ENCODE measurements around the gene NFKB2. TPM values are rescaled to one million over a fixed set of nuclear protein-coding genes. Genes with fewer than 3 reads are reported as not detected.

Gene NFKB2
- total and polyA plus RNA-seq, 12 donors, result 9.9 to 40.0 (median 16.2) TPM

DNA sequence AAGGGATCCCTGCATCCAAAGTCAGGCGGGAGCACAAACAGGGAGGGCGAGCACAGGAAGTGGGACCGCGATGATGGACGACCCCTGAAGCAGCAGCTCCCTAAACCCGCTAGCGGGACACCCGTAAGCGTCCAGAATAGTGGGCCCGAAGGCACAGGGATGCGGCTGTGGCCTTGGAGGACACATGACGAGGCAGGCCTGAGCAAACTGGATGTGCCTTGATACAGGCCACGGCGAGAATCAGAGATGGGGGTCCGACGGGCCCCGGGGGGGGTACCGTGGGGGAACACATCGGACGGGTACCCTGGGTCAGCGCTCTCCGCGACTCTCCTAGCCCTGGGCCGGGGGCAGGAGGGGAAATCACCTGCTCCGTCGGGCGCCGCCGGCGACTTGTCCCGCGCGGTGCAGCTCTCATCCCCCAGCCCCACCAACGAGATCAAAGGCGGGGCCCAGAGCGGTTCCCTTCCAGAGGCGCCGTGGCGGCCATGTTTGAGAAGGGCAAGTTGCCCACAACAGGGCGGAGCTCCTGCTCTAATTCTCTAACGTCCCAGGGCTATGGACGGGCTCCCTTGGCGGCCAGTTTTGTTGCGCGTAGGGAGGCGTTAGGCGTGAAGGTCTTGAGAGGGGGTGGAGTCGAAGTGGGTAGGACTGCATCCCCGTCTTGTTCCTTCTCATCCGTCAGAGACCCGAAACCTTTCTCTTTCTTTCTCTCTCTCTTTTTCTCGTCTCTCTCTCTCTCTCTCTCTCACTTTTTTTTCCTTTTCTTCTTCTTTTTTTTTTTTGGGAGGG, 36.9 kb downstream of the NFKB2 start, which contains the start of gene CUEDC2:
Gene CUEDC2 (minus strand): TSS at position 413 of the 789 bp plus-strand sequence. CDS start 7,386 bp downstream, outside the sequence.
- DNase-seq (peak; percentile 97 to 98), ATAC-seq (peak; percentile 96 to 98 (median 98))
- intact Hi-C loops (cut with DNase I), result loop anchor here in 2 of 10 donors (2.0 to 5.0 kb wide), 2 partner anchors 70 kb away; partner anchors contain the start of genes ACTR1A (in 2 of the 2) and SUFU (in 2 of the 2)
- no peak for TF ChIP-seq CTCF (IDR thresholded peaks at IDR 0.05)
- peak within 1 kb of the TSS; percentile 82 to 99 (median 94) for H3K4me3 ChIP-seq
- H3K9me3 ChIP-seq, result no peaks in the 10 kb centered on the region
- H3K27ac ChIP-seq, result peak within 1 kb of the TSS; percentile 60 to 94 (median 90)
- H3K27me3 ChIP-seq, result peaks cover 0 to 15% (median 5%) of the 10 kb centered on the region in 7 donors
- peaks cover 0 to 3% (median 0%) of the 10 kb centered on the region in 9 donors for H3K36me3 ChIP-seq
- H3K4me1 ChIP-seq, result peaks cover 4 to 52% (median 12%) of the 10 kb centered on the region in 9 donors
- WGBS, 2 donors, result 0 to 1% methylated on average over 52 of the region's 52 CpGs

DNA sequence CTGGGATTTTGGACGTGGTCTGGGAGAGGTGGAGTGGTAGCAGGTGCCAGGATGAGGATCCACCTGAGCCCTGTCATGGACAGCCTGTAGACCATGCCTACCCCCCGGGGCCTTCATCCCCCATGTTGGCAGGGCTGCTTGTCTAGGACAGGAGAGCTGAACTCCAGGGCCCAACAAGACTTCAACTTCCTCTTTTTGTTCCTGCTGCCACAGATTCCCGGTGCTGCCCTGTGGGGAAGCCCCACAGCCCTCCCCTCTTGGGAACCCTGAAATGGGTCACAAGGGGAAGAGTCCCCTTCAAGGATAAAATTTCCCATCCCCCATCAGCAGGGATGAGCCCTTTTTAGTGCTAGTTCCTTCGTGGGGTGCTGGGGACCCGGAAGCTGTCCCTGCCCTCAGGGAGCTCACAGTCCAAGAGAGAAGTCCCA, 38.1 kb downstream of the NFKB2 start:
- no peaks in the 10 kb centered on the region for H3K9me3 ChIP-seq
- H3K27me3 ChIP-seq, result peaks cover 0 to 18% (median 5%) of the 10 kb centered on the region in 7 donors
- peak overlapping the region in 1 of 10 donors; percentile 90 for H3K27ac ChIP-seq
- peaks cover 4 to 58% (median 12%) of the 10 kb centered on the region in 9 donors for H3K4me1 ChIP-seq
- ATAC-seq (peak in 1 of 8 donors; percentile 5), DNase-seq (no peak)
- intact Hi-C loops (cut with DNase I), result loop anchor here in 2 of 10 donors (2.0 to 5.0 kb wide), 2 partner anchors 69 kb away; partner anchors contain the start of genes ACTR1A (in 2 of the 2) and SUFU (in 2 of the 2)
- no peak for TF ChIP-seq CTCF (IDR thresholded peaks at IDR 0.05)
- H3K36me3 ChIP-seq, result peaks cover 0 to 3% (median 0%) of the 10 kb centered on the region in 9 donors
- 57 to 65% methylated on average over 5 of the region's 5 CpGs for WGBS, 2 donors
- no peak overlapping the region for H3K4me3 ChIP-seq

- H3K27me3 ChIP-seq, result peaks cover 0 to 18% (median 5%) of the 10 kb centered on the region in 7 donors
Measured at GRCh38 chr10:102434394-102435132, 39.1 kb downstream of the NFKB2 start.

More at GRCh38 chr10:102434394-102435132, 39.1 kb downstream of the NFKB2 start:
- intact Hi-C loops (cut with DNase I), result loop anchor here in 1 of 10 donors (5.0 kb wide), 1 partner anchor 68 kb away; the partner anchor contains the start of genes ACTR1A and SUFU
- no peak for TF ChIP-seq CTCF (IDR thresholded peaks at IDR 0.05)
- H3K4me3 ChIP-seq, result peak overlapping the region in 3 of 10 donors; percentile 34 to 51 (median 35)
- no peaks in the 10 kb centered on the region for H3K9me3 ChIP-seq
- peaks cover 4 to 58% (median 12%) of the 10 kb centered on the region in 9 donors for H3K4me1 ChIP-seq
- 25 to 34% methylated on average over 9 of the region's 9 CpGs for WGBS, 2 donors
- DNase-seq (no peak), ATAC-seq (peak in 2 of 8 donors; percentile 8 to 32)
- peak overlapping the region in 2 of 10 donors; percentile 60 to 90 for H3K27ac ChIP-seq
- peaks cover 0 to 3% (median 0%) of the 10 kb centered on the region in 9 donors for H3K36me3 ChIP-seq
